ENCODE measurements around the gene MARCHF11. TPM values are rescaled to one million over a fixed set of nuclear protein-coding genes. Genes with fewer than 3 reads are reported as not detected.
A peak's percentile ranks its signal among the peaks of the same experiment; 100 is the strongest.

The MARCHF11 gene
- total RNA-seq, 1 experiment from 2014 or later = 2.1 TPM

DNA sequence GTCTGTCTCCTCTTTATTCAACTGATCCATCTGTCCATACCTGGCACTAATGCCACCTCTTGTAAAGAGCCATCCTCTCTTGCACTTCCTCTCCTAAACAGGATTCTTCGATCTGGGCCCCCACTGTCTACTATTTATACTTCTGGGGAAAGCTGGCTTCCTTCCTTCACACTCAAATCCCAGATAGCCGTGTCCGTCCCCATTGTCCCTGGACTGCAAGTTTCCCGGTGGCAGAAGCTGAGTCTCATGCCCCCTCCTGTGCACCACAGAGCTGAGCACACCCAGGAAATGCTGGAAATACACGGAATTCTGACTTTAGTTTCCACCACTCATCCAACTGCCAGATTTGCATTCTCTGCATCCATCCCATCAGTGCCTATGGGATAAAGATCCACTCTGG lies 84.0 kb downstream of the MARCHF11 start:
- Histone ChIP-seq H3K4me3 (ENCODE audit: insufficient read depth, low read depth, low read length) (no peak overlapping the region), H3K27me3 (ENCODE audit: control insufficient read depth, insufficient read depth, low read length) (no peaks in the 10 kb centered on the region), H3K36me3 (replicated peaks; ENCODE audit: control insufficient read depth, insufficient read depth, low read length) (no peaks in the 10 kb centered on the region)
- no peak for DNase-seq

DNA sequence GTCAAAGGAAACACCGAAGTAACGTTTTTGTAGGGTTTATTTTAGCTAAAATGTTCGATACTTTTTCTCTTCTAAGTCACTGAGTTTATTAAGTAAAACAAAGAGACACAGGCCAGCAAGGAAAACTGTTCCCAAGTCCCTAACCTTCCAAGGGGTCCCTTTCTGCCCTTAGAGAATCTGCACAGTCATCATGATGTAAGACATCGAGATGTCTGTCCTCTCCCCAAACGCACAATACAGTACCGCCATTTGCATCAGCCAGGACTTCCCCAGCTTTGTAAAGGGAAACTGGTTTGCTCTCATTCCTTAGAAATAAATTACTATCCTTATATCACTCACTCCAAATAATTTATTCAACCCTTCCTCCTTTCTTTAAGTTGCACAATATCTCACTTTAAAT lies 89.3 kb downstream of the MARCHF11 start:
- Histone ChIP-seq H3K36me3 (replicated peaks; ENCODE audit: control insufficient read depth, insufficient read depth, low read length) (no peaks in the 10 kb centered on the region), H3K27me3 (ENCODE audit: control insufficient read depth, insufficient read depth, low read length) (no peaks in the 10 kb centered on the region), H3K4me3 (ENCODE audit: insufficient read depth, low read depth, low read length) (no peak overlapping the region)
- DNase-seq = no peak

DNA sequence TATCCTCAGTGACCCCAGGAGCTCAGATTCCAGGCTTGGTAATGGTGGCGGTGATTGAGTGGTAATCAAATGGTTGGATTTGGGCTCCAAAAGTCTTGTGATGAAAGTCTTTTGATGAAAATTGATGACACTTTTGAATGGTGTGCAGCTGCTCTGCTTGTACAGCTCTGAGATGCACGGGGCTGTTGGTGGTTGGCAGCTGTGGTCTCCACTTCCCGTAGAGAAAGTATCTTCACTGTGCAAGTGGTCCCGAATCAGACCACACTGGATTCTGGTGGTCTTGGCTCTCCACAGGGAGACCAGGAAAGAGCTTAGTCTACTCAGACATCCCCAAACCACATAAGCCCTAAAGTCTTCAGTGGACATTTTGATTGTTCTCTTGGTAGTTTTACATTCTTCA lies 96.6 kb downstream of the MARCHF11 start:
- Histone ChIP-seq H3K36me3 (replicated peaks; ENCODE audit: control insufficient read depth, insufficient read depth, low read length) (no peaks in the 10 kb centered on the region), H3K27me3 (ENCODE audit: control insufficient read depth, insufficient read depth, low read length) (no peaks in the 10 kb centered on the region), H3K4me3 (ENCODE audit: insufficient read depth, low read depth, low read length) (no peak overlapping the region)
- no peak for DNase-seq

DNA sequence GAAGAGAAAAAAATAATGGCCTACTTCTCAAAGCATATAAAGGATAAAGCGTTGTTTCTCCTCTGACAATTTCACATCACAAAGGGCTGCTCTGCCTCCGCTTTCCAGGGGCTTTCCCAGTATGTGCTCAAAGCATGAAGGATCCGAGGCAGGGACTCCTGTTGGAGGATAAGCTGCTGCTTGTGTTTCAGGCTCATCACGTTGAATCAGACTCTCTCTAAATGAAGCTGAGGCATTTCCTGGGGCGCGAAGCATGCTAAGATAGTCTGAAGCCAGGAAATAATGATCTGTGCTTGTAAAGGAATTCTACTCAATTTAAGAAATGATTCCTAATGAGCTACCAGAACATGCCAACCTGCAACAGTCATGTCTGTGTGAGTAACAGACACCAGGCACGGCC lies 97.5 kb downstream of the MARCHF11 start:
- Histone ChIP-seq H3K27me3 (ENCODE audit: control insufficient read depth, insufficient read depth, low read length) (no peaks in the 10 kb centered on the region), H3K4me3 (ENCODE audit: insufficient read depth, low read depth, low read length) (no peak overlapping the region), H3K36me3 (replicated peaks; ENCODE audit: control insufficient read depth, insufficient read depth, low read length) (no peaks in the 10 kb centered on the region)
- peak; percentile 17 for DNase-seq

DNA sequence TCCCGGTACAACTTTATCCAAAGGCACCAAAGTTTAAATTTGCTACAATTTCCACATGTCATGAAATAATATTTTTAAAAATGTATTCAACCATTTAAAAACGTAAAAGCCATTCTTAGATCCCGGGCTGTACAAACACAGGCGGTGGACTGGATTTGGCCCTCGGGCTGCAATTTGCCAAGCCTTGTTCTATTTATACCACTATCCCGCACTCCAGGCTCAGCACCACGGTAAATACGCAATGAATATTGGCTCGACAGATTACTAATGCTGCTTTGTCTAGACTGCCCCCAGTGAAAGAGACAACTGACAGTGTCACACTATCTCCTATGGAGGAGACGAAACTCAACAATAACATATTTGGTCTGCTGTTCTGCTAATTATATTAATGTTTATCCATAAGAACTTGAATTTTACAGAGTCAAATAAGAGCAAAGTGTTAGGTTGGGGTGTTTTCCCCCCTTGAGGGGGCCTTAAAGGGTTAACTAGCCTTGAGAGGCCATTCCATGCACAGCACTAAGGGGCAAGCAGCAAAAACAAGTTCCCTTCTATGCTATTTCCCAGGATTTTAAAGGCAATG lies 98.1 kb downstream of the MARCHF11 start:
- DNase-seq = no peak
- Histone ChIP-seq H3K27me3 (ENCODE audit: control insufficient read depth, insufficient read depth, low read length) (no peaks in the 10 kb centered on the region), H3K4me3 (ENCODE audit: insufficient read depth, low read depth, low read length) (no peak overlapping the region), H3K36me3 (replicated peaks; ENCODE audit: control insufficient read depth, insufficient read depth, low read length) (no peaks in the 10 kb centered on the region)

DNA sequence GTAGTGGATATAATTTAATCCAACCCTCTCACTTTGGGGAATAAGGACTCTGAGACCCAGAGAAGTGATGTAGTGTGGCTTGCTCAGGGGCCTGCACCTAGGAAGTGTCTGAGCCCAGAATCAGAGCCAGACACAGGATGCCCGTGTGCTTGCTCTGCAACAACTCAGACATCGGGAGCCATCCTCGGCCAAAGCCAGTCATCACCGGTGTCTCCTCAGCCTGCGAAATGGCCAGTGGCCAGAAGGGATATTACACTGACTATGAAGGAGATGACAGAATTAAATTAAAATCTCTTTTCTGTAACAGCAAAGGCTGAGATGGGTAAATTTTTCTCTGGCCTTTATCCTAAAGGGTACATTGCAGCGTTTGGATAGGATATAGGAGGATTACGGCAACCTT lies 102.9 kb downstream of the MARCHF11 start:
- H3K4me3 ChIP-seq (ENCODE audit: insufficient read depth, low read depth, low read length) = no peak overlapping the region
- DNase-seq = no peak
- H3K36me3 ChIP-seq (replicated peaks; ENCODE audit: control insufficient read depth, insufficient read depth, low read length) = no peaks in the 10 kb centered on the region
- H3K27me3 ChIP-seq (ENCODE audit: control insufficient read depth, insufficient read depth, low read length) = no peaks in the 10 kb centered on the region

DNA sequence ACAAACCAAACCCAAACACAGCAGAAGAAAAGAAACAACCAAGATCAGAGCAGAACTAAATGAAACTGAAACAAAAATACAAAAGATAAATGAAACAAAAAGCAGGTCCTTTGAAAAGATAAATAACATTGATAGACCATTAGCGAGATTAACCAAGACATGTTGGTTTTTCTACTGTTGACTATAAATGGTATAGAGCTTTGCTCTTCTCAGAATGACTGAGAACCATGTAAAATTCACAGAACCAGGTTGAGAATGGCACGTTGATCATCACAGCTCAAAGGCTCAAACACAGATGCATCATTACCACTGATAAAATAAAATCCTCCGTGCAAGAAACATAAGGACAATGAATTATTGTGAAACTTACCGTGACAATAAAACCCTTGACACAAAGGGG lies 105.2 kb downstream of the MARCHF11 start:
- no peak for DNase-seq
- H3K4me3 ChIP-seq (ENCODE audit: insufficient read depth, low read depth, low read length) = no peak overlapping the region
- no peaks in the 10 kb centered on the region for H3K27me3 ChIP-seq (ENCODE audit: control insufficient read depth, insufficient read depth, low read length)
- no peaks in the 10 kb centered on the region for H3K36me3 ChIP-seq (replicated peaks; ENCODE audit: control insufficient read depth, insufficient read depth, low read length)

DNA sequence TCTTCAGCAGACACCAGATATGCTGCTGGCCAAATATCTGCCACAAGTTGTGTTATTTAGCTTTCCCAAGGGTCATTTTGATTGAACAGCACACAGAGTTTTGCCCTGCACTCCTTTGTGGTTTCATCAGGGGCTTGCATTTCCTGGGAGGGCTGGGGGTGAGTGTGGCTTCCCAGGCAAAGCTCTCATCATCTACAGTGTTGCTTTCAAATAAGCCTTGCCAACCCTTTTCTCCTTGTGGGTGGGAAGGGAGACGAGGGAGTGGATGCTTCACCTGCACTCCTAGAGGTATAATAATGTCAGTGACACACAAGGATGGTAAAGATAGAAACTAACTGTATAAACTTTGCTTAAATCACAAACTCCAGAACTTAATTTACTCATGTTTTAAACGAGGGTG lies 107.0 kb downstream of the MARCHF11 start:
- no peak overlapping the region for H3K4me3 ChIP-seq (ENCODE audit: insufficient read depth, low read depth, low read length)
- H3K27me3 ChIP-seq (ENCODE audit: control insufficient read depth, insufficient read depth, low read length) = no peaks in the 10 kb centered on the region
- no peaks in the 10 kb centered on the region for H3K36me3 ChIP-seq (replicated peaks; ENCODE audit: control insufficient read depth, insufficient read depth, low read length)
- no peak for DNase-seq

DNA sequence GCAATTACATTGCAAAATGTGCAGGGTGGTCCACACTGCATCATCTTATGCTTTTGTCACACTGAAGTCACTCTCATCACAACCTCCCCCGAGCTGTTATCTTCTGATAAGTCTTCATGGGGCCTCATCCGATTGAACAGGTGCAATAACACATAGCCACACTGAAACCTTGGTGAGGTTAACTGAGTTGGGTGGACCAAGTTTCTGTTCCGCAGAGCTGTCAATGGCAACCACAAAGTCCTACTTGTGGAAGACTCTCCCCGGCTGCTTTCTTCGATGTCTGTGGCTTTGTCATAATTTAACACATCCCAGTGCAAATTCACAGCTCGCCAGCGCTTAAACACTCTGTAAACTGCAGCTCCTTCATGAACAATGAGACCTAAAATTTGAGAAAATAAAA lies 112.2 kb downstream of the MARCHF11 start:
- Histone ChIP-seq H3K4me3 (ENCODE audit: insufficient read depth, low read depth, low read length) (no peak overlapping the region), H3K27me3 (ENCODE audit: control insufficient read depth, insufficient read depth, low read length) (no peaks in the 10 kb centered on the region), H3K36me3 (replicated peaks; ENCODE audit: control insufficient read depth, insufficient read depth, low read length) (no peaks in the 10 kb centered on the region)
- DNase-seq = no peak

DNA sequence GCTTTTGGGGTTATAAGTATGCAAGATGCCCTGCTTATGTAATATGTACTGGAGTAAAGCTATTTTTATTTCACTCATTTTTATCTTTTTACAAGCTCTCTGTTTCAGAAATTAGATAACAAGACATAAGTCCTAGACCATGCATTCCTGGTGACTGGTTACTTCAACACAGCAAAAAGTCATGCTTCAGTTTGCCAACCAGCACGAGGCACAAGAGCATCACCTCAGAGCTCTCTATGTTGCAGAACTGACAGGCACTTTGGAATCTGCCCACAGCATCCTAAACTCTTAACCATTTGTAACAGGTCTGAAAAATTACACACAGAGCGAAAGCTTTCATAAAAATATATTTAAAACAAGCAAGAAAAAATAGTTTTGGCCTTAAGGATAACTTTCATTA lies 112.8 kb downstream of the MARCHF11 start:
- Histone ChIP-seq H3K4me3 (ENCODE audit: insufficient read depth, low read depth, low read length) (no peak overlapping the region), H3K36me3 (replicated peaks; ENCODE audit: control insufficient read depth, insufficient read depth, low read length) (no peaks in the 10 kb centered on the region), H3K27me3 (ENCODE audit: control insufficient read depth, insufficient read depth, low read length) (no peaks in the 10 kb centered on the region)
- no peak for DNase-seq

DNA sequence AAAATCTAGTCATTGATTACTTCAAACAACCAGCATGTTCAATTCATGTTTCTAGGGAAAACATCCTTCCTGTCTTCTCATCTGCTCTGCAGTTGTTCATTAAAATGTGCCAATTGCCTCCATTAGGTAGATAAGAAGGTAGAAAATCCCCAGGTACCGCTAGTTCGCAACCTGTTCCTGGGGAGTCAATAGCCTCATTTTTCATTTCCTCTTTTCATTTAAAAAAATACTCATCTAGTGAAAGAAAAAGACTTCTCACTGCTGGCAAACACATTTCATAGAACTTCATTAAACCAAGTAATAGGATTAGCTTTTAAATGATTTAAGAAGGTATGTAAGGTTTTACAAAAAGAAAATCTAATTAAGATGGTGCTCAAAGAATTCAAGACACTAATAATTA lies 113.3 kb downstream of the MARCHF11 start:
- Histone ChIP-seq H3K27me3 (ENCODE audit: control insufficient read depth, insufficient read depth, low read length) (no peaks in the 10 kb centered on the region), H3K36me3 (replicated peaks; ENCODE audit: control insufficient read depth, insufficient read depth, low read length) (no peaks in the 10 kb centered on the region), H3K4me3 (ENCODE audit: insufficient read depth, low read depth, low read length) (no peak overlapping the region)
- DNase-seq = no peak

DNA sequence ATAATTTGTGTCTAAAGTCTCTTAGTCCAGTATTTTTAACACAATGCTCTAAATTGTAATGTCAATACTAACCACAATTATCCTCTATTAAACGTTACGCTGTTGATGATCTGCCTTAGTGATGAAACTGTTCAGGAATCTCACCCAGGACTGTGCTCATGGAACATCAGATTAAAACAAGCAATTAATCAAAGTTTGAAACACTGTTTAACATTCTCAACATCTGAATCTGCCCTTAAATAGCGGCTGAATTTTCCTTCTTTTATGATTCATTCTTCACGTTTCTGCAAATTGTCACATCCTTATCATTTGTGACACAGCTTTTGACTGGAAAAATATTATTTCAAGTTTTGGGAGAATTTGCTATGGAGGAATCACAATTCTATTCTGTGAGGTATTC lies 113.8 kb downstream of the MARCHF11 start:
- no peak overlapping the region for H3K4me3 ChIP-seq (ENCODE audit: insufficient read depth, low read depth, low read length)
- no peaks in the 10 kb centered on the region for H3K27me3 ChIP-seq (ENCODE audit: control insufficient read depth, insufficient read depth, low read length)
- no peaks in the 10 kb centered on the region for H3K36me3 ChIP-seq (replicated peaks; ENCODE audit: control insufficient read depth, insufficient read depth, low read length)
- DNase-seq = no peak

DNA sequence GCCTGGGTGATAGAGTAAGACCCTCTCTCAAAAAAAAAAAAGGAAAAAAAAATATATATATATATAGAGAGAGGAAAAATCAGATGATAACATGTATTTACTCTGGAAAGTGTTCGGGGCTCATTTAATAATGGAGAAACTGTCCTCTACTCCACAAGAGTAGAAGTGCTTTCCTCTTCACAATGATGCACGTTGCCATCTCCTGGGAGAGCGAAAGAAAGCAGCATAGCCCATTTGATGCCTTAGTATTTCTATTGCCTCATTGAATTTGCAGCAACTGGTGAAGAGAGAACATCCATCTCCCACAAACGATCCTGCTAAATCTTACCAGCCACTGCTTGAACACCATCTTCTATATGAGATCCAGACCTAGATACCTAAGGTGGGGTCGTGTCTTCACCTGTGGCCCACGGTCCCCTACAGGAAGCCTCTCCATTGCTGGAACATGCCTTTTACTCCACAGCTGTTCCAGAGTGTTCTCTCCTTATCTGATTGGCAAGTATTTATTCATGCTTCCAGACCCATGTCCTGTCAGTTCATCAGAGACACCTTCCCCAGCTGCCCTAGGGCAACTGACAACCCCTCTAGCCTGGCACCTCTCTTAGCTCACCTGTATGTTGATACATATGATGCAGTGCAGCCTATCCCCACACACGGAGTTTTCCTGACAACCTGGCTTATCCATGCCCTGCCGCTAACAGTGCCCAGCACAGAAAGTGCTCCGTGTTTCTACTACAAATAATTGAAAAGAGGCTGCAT lies 115.3 kb downstream of the MARCHF11 start:
- H3K4me3 ChIP-seq (ENCODE audit: insufficient read depth, low read depth, low read length) = no peak overlapping the region
- H3K36me3 ChIP-seq (replicated peaks; ENCODE audit: control insufficient read depth, insufficient read depth, low read length) = no peaks in the 10 kb centered on the region
- no peaks in the 10 kb centered on the region for H3K27me3 ChIP-seq (ENCODE audit: control insufficient read depth, insufficient read depth, low read length)
- no peak for DNase-seq

DNA sequence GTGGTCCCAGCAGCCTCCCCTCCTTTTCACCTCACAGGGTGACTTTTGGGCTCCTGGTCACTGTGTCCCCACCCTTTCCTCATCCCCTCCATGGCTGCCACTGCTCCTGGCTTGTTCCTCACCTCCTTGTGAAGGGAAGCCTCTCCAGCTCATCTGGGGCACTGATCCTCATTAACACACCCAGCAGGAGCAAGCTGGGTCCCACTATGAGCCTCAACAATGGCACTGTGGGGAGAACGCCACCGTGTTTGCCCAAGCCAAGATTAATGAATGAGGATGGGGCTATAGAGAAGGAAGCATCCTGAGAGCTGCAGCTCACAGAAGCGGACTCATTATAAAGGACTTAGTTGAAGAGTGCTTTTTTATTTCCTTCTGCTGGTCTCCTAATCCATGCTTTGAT lies 118.4 kb downstream of the MARCHF11 start:
- no peak overlapping the region for H3K4me3 ChIP-seq (ENCODE audit: insufficient read depth, low read depth, low read length)
- H3K36me3 ChIP-seq (replicated peaks; ENCODE audit: control insufficient read depth, insufficient read depth, low read length) = no peaks in the 10 kb centered on the region
- H3K27me3 ChIP-seq (ENCODE audit: control insufficient read depth, insufficient read depth, low read length) = no peaks in the 10 kb centered on the region
- DNase-seq = no peak

DNA sequence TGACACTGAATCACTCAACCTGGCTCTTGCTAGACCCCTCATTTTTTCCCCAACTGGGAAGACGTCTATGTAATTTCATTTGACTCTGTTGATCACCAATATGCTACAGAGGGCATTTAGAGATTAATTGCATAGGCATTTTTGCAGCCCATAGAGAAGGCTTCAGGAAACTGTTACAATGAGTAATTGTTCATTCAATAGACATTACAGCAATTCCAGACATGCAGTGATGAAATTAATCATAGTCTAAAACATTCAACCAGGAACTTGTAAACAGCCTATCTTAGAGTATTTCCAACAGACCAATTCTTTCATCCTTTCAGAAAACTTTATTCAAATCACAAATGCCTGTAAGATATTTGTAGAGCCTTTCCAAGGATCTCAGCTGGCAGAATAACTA lies 122.3 kb downstream of the MARCHF11 start:
- Histone ChIP-seq H3K27me3 (ENCODE audit: control insufficient read depth, insufficient read depth, low read length) (no peaks in the 10 kb centered on the region), H3K4me3 (ENCODE audit: insufficient read depth, low read depth, low read length) (no peak overlapping the region), H3K36me3 (replicated peaks; ENCODE audit: control insufficient read depth, insufficient read depth, low read length) (no peaks in the 10 kb centered on the region)
- no peak for DNase-seq
